NT2/D1 (cell line): ENCODE data around the gene CCDC194.

Source experiments
- YY1 ChIP-seq: IDR thresholded peaks from 2 replicates; pipeline ENCODE4 v1.6.1; 2011; ENCODE audit not compliant: insufficient read length, insufficient read depth
- ZNF274 ChIP-seq: IDR thresholded peaks from 2 replicates; pipeline ENCODE4 v1.6.1; 2011; ENCODE audit warnings: mild to moderate bottlenecking, low read depth, low read length

GRCh38 chr19:17379221-17379631 lies 14.8 kb downstream of the CCDC194 start:
- no peak for TF ChIP-seq ZNF274
- TF ChIP-seq YY1 = no peak
